SU-DHL-6 (cell line): ENCODE measurements around the gene AADAC.

ENCODE experiments used
- EZH2phosphoT487 ChIP-seq: fragments of 200-600 bp; sonication (generic), shearing (Covaris generic); conservative IDR thresholded peaks from 2 replicates; pipeline ENCODE4 v1.6.1; 2018; ENCODE audit warnings: mild to moderate bottlenecking, antibody characterized with exemption, low read length, moderate library complexity, mixed read lengths
- TF ChIP-seq, protein P1 (sequence below): fragments of 200-600 bp; sonication (generic); IDR thresholded peaks from one replicate; pipeline ENCODE4 v1.5.1; 2017; ENCODE audit warnings: antibody characterized with exemption, mild to moderate bottlenecking, low read length, moderate library complexity; ENCODE audit not compliant: insufficient read depth, poor library complexity, severe bottlenecking

DNA sequence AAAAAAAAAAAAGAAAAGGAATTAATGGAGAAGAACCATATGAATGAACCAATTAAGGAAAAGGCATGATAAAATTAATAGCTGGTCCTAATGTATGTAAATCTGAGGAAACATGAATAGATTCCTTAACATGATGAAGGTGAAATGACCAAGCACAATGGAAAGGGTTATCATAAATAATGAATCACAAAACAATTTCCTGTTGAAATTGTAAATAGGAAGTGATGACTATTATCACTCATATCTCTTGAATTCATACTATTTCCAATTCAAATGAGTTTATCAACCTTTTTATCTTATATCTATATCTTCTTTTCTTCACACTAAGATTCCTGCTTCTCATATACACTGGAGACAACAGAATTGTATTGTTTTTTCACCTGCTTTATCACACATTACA is 48.2 kb upstream of the AADAC start:
- TF ChIP-seq, protein P1, sequence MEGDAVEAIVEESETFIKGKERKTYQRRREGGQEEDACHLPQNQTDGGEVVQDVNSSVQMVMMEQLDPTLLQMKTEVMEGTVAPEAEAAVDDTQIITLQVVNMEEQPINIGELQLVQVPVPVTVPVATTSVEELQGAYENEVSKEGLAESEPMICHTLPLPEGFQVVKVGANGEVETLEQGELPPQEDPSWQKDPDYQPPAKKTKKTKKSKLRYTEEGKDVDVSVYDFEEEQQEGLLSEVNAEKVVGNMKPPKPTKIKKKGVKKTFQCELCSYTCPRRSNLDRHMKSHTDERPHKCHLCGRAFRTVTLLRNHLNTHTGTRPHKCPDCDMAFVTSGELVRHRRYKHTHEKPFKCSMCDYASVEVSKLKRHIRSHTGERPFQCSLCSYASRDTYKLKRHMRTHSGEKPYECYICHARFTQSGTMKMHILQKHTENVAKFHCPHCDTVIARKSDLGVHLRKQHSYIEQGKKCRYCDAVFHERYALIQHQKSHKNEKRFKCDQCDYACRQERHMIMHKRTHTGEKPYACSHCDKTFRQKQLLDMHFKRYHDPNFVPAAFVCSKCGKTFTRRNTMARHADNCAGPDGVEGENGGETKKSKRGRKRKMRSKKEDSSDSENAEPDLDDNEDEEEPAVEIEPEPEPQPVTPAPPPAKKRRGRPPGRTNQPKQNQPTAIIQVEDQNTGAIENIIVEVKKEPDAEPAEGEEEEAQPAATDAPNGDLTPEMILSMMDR = no peak
- no peak for TF ChIP-seq EZH2phosphoT487
